GM21515 (cell line): Measurements from ENCODE around the gene RESP18.
"Not testable (repeated sequence)": the region's sequence is repeated elsewhere in the genome, so short reads cannot be mapped to it uniquely, and the experiment has no call there.

Source experiments
- ATAC-seq: cut with Tn5 transposase; IDR thresholded peaks from one replicate; pipeline ENCODE4 v1.9.1; 2021; ENCODE audit not compliant: unreplicated experiment

Gene RESP18

GRCh38 chr2:219325657-219326315 lies 6.8 kb downstream of the RESP18 start:
- no peak for ATAC-seq

- no peak for ATAC-seq
These were observed 7.4 kb downstream of the RESP18 start for GRCh38 chr2:219325136-219325535.

- ATAC-seq: no peak
These were observed 9.1 kb downstream of the RESP18 start for GRCh38 chr2:219323434-219323833.

- no peak for ATAC-seq
These were observed 17.6 kb downstream of the RESP18 start for GRCh38 chr2:219314804-219315468.

DNA sequence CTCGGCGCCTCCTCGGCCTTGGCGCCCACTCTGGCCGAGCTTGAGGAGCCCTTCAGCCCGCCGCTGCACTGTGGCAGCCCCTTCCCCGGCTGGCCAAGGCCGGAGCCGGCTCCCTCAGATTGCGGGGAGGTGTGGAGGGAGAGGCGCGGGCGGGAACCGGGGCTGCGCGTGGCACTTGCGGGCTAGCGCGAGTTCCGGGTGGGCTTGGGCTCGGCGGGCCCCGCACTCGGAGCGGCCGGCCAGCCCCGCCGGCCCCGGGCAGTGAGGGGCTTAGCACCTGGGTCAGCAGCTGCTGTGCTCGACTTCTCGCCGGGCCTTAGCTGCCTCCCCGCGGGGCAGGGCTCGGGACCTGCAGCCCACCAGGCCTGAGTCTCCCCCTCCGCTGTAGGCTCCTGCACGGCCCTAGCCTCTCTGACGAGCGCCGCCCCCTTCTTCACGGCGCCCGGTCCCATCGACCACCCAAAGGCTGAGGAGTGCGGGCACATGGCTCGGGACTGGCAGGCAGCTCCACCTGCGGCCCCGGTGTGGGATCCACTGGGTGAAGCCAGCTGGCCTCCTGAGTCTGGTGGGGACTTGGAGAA lies 19.8 kb downstream of the RESP18 start:
- not testable (repeated sequence) for ATAC-seq

DNA sequence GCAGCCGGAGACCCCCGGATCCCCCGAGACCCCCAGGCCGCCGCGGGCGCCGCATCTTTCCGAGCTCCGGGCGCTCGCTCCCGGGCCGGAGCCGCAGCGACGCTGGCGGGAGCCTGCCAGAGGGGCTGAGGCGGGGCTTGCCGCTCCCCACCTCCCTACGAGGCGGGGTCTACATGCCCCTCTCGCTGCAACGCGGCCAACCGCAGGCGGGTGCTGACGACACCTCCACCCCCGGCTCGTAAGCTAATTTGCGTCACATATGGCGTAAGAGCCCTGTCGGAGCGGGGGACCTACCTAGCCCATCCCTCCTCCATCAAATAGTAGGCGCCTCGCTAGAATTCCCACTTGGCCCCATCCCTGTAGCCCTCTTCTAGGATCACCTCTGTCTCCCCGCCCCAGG lies 23.3 kb downstream of the RESP18 start, which contains the start of gene PTPRN:
Gene PTPRN, minus strand, starts transcription at position 124 of the 400 bp plus-strand sequence. Its CDS starts 69 bp downstream, at position 55.
- no peak for ATAC-seq

DNA sequence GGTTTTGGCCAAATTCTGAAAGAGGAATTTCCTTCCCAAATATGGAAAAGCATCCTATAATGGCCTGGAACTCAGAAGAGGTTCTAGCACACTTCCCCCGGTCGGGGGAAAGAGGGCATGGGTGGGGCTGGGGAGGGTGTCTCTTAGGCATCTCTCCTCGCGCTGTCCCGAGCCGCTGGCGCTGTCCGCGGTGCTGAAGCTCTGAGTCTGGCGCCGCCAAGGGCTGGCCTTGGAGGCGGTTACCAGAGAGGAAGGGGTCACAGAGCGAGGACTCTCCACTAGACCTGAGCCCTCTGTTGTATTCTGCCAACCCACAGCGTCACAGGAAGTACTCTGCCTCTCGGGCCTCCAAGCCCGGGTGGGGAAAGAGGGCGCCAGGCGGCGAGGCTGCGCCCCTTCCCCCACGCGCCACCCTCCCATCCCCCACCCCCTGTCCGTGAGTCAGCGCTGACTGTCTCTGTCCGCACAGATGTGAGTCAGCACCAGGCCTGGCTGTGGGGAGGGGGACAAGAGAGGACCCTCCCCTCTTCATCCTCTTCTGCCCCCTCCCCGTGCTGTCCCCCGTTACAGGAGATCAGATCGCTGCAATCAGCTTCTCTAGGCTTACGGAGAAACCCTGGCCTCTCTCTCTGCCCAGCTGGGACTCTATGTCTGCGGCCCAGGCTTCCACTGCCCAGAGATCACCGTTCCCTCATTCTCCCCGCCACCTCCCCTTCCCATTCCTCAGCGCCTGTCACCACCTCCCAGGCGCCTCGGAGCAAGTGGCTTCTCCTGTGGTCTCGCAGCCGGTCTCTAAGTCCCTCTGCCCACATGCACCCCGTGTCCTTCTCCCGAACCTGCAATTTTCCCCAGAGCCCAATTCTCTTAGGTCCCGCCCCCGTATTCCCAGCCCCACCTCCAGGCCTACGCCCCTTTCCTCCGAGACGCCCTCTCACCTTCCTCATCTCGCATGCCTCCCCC lies 24.1 kb downstream of the RESP18 start:
- no peak for ATAC-seq

DNA sequence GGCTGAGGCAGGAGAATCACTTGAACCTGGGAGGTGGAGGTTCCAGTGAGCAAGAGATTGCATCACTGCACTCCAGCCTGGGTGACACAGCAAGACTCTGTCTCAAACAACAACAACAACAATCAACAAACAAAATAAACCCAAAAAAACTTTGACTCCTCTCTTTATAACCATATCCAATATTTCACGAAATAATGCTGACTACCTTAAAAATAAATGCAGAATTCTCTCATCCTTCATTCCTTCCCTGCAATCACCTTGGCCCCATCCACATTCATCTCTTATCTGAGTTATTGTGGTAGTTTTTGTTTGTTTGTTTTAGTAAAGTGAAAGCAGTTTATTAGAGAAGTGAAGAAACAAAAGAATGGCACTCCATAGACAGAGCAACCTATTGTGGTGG lies 26.5 kb downstream of the RESP18 start:
- no peak for ATAC-seq

GRCh38 chr2:219304223-219304622 lies 28.3 kb downstream of the RESP18 start:
- ATAC-seq: no peak

DNA sequence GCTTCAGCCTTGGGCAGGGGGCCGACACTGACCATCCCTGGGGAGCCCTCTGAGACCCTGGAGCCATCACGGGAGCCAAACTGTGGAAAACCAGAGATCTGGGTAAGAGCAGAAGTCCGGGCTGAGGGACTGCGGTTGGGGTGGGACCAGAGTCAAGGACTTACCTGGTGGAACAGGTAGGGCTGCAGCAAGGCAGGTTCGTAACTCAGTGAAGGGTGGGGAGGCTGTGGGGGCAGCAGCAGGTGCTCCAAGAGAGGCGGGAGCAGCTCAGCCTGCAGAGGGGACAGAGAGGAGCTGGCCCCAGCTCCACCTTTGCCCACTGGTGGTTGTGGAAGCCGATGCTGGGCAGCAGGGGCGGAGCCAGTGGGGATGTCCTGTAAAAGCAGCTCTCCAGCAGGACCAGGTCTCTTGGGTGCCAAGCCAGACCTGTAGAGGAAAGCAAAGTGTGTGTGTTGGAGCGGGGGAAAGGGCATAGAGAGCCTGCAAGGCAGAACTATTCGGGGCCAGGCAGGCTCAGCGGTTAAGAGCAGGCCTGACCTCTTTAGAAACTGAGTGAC lies 30.1 kb downstream of the RESP18 start:
- ATAC-seq: no peak

DNA sequence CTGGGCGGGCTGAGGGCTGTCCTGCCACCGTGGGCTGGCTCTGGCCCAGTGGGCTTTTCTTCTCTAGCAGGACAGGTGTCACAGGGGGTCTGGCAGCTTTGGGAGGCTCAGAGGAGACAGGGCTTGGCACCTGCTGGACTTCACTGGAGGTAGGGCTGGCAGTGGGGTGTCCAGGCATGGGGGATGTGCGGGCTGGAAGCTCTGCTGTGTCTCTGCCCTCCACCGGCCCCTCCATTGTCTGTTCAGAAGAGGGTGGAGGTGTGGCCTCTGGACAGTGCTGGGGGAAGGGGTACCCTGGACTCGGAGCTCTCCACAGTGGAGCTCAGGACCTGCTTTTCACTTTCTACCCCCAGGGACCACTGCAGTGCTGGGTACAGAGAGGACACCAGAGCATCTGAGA lies 32.5 kb downstream of the RESP18 start:
- ATAC-seq: no peak

DNA sequence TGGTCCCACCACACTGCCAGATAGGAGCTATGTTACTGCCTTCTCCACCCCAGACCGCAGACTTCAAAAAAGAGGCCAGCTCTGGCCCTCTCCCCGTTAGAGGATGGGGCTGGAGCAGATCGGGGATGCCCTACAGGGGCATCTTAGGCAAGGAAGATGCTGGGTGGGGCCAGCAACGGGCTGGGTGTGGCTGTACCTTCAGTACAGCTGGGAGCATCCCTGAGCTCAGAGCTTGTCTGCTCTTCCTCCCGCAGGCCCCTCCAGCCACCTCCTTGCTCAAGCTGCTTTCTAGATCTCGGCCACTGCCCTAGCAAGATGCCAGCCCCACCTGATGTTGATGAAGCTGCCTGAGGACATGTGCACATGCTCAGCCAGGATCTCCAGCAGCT lies 33.2 kb downstream of the RESP18 start:
- ATAC-seq: no peak

- ATAC-seq: peak; percentile 40
These were observed 33.7 kb downstream of the RESP18 start for GRCh38 chr2:219298759-219299371.

DNA sequence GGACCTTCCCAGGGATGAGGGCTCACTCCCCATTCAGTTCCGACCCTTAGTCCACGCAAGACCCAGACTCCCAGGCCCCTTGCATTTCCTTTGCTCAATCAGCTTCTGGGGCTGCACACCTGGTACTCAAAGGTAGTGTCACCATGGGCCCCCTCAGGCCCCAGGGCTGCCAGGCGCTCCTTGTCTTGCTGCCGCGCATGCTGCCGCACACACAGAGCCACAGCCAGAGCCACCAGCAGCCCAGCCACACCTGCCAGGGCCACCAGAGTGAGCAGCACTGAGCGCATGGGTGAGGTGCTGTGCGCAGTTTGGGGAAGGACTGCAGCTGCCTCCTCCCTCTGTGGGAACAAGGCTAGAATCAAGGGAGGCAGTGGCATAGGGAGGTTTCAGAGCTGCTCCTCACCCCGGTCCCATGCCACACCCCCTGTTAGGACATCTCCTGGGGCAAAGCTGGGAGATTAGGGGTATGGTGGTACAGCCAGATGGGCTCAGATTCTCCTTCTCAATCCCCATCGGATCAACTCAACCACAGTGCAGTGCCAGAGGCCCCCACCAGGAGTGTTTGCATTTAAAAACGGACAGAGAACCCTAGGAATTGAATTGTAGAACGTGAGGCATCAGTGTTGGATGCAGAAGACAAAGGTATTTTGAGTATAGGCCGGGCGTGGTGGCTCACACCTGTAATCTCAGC lies 34.6 kb downstream of the RESP18 start:
- no peak for ATAC-seq

DNA sequence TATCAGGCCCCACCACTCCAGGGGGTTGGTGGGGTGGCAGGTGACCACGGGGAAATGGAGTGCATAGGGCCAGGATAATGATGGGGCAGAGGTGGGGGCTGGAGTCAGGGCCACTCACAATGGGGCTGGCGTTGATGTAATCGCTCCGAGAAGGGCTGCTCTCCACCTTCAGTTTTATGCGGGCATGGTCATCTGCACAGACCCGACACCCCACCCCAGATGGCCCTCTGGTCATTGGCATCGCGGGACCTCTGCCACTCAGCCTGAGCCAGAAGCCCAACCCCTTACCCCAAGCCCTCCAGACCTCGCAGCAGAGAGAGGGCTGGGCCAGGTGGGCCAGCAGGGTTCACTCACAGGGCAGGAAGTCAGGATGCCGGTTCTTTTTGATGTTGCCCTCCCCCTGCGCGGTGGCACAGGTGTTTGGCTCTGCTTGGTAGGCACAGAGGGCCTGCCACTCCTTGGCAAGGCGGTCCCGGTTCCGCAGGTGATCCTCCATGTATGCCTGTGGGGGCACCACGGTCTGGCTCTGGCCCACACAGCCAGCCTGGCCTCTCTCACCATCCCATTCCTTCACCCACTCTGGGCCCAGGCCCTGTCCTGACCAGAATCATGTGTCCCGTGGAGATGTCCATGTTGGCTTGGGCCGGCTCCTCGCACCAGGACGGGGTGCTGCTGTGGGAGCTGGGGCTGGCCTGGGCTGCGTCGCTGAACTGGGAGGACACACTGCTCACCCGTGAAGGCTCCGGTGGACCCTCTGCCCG lies 35.7 kb downstream of the RESP18 start:
- no peak for ATAC-seq

DNA sequence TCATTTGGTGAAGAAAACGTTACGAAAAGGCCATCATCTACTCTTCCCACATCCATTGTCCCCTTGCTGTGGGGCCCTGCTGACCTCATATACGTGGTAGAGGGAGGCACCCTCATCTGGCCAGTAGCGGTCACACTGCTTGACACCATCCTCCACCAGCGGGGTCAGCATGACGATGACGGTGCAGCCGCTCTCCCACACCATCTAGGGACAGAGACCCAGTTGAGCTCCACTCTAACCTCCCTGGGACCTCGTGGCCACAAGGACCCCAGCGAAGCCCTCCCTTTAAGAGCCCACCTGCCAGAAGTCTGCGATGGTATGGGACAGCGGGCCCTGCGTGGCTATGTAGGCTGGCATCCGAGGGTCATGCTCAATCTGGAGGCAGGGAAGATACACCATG lies 36.4 kb downstream of the RESP18 start:
- no peak for ATAC-seq

- peak; percentile 87 for ATAC-seq
These were observed 37.9 kb downstream of the RESP18 start for GRCh38 chr2:219294356-219295351.

- no peak for ATAC-seq
These were observed 38.8 kb downstream of the RESP18 start for GRCh38 chr2:219293736-219294231.
